ENCODE data around the gene SHC4. TPM values are rescaled to one million over a fixed set of nuclear protein-coding genes. Genes with fewer than 3 reads are reported as not detected.

SHC4 gene
- total RNA-seq, 2 experiments from 2014 or later: 0.41 to 1.3 TPM

DNA sequence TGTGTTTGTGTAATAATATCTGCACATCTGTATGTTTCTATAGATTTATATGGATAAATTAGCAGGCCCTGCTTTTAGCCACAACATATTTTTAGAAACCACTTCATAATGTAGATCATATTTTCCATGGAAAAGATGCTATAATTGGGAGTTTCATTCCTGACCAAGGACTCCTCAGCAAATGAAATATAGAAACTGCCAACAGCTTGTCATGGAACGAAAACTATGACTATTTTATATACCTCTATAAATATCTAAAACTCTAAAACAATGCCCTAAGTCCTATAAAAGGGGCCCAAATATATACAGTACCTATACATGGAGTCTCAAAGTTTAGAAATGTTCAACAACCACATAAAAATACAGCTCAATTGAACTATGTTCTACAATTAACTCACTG lies 57.9 kb downstream of the SHC4 start:
- Histone ChIP-seq H4K20me1 (ENCODE audit: insufficient read depth, low read length) (no peaks in the 10 kb centered on the region), H2AFZ (ENCODE audit: low read length) (no peak overlapping the region), H3K36me3 (ENCODE audit: insufficient read depth, low read length) (no peaks in the 10 kb centered on the region), H3K27ac (ENCODE audit: low read depth, low read length, poor library complexity, severe bottlenecking) (no peak overlapping the region), H3K4me1 (ENCODE audit: insufficient read depth, low read length, poor library complexity, severe bottlenecking) (no peaks in the 10 kb centered on the region), H3K4me2 (ENCODE audit: low read length) (no peak overlapping the region), H3K9me3 (ENCODE audit: low read length) (no peaks in the 10 kb centered on the region), H3K9me2 (ENCODE audit: insufficient read depth, low read length) (no peaks in the 10 kb centered on the region), H3K4me3 (ENCODE audit: low read depth, low read length, poor library complexity, severe bottlenecking) (no peak overlapping the region), H3K79me2 (ENCODE audit: insufficient read depth, low read depth, low read length) (no peaks in the 10 kb centered on the region)
- no peak for TF ChIP-seq EZH2phosphoT487 (IDR thresholded peaks at IDR 0.05; ENCODE audit: borderline replicate concordance, low read depth, low read length)
- TF ChIP-seq, protein P1, sequence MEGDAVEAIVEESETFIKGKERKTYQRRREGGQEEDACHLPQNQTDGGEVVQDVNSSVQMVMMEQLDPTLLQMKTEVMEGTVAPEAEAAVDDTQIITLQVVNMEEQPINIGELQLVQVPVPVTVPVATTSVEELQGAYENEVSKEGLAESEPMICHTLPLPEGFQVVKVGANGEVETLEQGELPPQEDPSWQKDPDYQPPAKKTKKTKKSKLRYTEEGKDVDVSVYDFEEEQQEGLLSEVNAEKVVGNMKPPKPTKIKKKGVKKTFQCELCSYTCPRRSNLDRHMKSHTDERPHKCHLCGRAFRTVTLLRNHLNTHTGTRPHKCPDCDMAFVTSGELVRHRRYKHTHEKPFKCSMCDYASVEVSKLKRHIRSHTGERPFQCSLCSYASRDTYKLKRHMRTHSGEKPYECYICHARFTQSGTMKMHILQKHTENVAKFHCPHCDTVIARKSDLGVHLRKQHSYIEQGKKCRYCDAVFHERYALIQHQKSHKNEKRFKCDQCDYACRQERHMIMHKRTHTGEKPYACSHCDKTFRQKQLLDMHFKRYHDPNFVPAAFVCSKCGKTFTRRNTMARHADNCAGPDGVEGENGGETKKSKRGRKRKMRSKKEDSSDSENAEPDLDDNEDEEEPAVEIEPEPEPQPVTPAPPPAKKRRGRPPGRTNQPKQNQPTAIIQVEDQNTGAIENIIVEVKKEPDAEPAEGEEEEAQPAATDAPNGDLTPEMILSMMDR (conservative IDR thresholded peaks at IDR 0.05; ENCODE audit: low read length): no peak
- no peak for DNase-seq (ENCODE audit: low spot score)
- ChIA-PET POLR2A (no interaction called here), CTCF (ENCODE audit: unreplicated experiment) (no interaction called here)
- BruUV-seq (replicated peaks): no TSS peak
- intact Hi-C loops (cut with micrococcal nuclease; ENCODE audit: unreplicated experiment): no loop called here

DNA sequence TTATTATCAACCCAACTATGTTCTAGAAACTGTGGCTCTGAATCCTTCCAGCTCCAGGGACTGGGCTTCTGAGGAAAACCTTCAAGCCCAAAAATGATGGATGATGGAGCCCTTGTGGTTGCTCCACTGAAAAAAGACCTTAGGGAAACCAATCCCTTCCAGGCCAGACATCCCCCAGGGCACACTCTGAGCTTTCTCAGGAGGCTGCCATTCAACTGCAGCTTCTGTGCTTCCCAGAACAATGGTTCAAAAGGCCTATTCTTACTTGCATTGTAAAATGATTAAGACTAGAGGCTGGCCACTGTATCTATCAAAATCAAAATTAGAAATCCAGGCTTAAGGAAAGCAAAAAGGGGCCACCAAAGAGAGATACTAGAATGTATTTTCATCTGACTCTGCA lies 58.5 kb downstream of the SHC4 start:
- H3K79me2 ChIP-seq (ENCODE audit: insufficient read depth, low read depth, low read length): no peaks in the 10 kb centered on the region
- no peaks in the 10 kb centered on the region for H3K9me2 ChIP-seq (ENCODE audit: insufficient read depth, low read length)
- intact Hi-C loops (cut with micrococcal nuclease; ENCODE audit: unreplicated experiment): no loop called here
- no peak for DNase-seq (ENCODE audit: low spot score)
- ChIA-PET CTCF (ENCODE audit: unreplicated experiment) (no interaction called here), POLR2A (no interaction called here)
- no peaks in the 10 kb centered on the region for H4K20me1 ChIP-seq (ENCODE audit: insufficient read depth, low read length)
- no peak overlapping the region for H3K4me3 ChIP-seq (ENCODE audit: low read depth, low read length, poor library complexity, severe bottlenecking)
- no peaks in the 10 kb centered on the region for H3K9me3 ChIP-seq (ENCODE audit: low read length)
- TF ChIP-seq EZH2phosphoT487 (IDR thresholded peaks at IDR 0.05; ENCODE audit: borderline replicate concordance, low read depth, low read length): no peak
- TF ChIP-seq, protein P1 (conservative IDR thresholded peaks at IDR 0.05; ENCODE audit: low read length): no peak
- no peak overlapping the region for H3K4me2 ChIP-seq (ENCODE audit: low read length)
- H3K36me3 ChIP-seq (ENCODE audit: insufficient read depth, low read length): no peaks in the 10 kb centered on the region
- H3K4me1 ChIP-seq (ENCODE audit: insufficient read depth, low read length, poor library complexity, severe bottlenecking): no peaks in the 10 kb centered on the region
- H2AFZ ChIP-seq (ENCODE audit: low read length): no peak overlapping the region
- no TSS peak for BruUV-seq (replicated peaks)
- no peak overlapping the region for H3K27ac ChIP-seq (ENCODE audit: low read depth, low read length, poor library complexity, severe bottlenecking)

DNA sequence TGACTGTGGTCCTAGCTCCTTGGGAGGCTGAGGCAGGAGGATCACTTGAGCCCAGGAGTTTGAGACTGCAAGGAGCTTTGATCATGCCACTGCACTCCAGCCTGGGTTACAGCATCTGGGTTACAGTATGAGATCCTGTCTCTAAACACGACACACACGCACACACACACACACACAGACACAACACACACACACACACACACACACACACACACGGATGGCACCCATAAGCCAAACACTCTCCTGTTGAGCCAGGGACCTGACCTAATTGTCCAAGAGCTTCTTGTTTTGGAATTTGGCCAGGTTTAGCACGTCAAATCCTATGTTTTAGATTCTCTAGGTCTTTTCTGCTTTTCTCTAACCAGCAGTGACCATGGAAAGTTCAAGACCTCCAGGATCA lies 59.0 kb downstream of the SHC4 start:
- Histone ChIP-seq H3K4me1 (ENCODE audit: insufficient read depth, low read length, poor library complexity, severe bottlenecking) (no peaks in the 10 kb centered on the region), H3K4me3 (ENCODE audit: low read depth, low read length, poor library complexity, severe bottlenecking) (no peak overlapping the region), H2AFZ (ENCODE audit: low read length) (no peak overlapping the region), H3K79me2 (ENCODE audit: insufficient read depth, low read depth, low read length) (no peaks in the 10 kb centered on the region), H3K9me3 (ENCODE audit: low read length) (no peaks in the 10 kb centered on the region), H3K9me2 (ENCODE audit: insufficient read depth, low read length) (no peaks in the 10 kb centered on the region), H3K27ac (ENCODE audit: low read depth, low read length, poor library complexity, severe bottlenecking) (no peak overlapping the region), H4K20me1 (ENCODE audit: insufficient read depth, low read length) (no peaks in the 10 kb centered on the region), H3K36me3 (ENCODE audit: insufficient read depth, low read length) (no peaks in the 10 kb centered on the region), H3K4me2 (ENCODE audit: low read length) (no peak overlapping the region)
- DNase-seq (ENCODE audit: low spot score): no peak
- no TSS peak for BruUV-seq (replicated peaks)
- ChIA-PET POLR2A (no interaction called here), CTCF (ENCODE audit: unreplicated experiment) (no interaction called here)
- TF ChIP-seq, protein P1 (conservative IDR thresholded peaks at IDR 0.05; ENCODE audit: low read length): no peak
- TF ChIP-seq EZH2phosphoT487 (IDR thresholded peaks at IDR 0.05; ENCODE audit: borderline replicate concordance, low read depth, low read length): no peak
- intact Hi-C loops (cut with micrococcal nuclease; ENCODE audit: unreplicated experiment): no loop called here

Measured in OCI-LY7 (cell line).